Activated naive CD8-positive, alpha-beta T cell treated with anti-CD3 and anti-CD28 coated beads for 36 hours (primary cell): Measurements from ENCODE around the gene GABARAPL1. TPM values are rescaled to one million over a fixed set of nuclear protein-coding genes. Genes with fewer than 3 reads are reported as not detected.

ENCODE experiments used
- DNase-seq: peaks from one replicate; pipeline ENCODE4 v3.0.0; 2021
- H3K27ac Mint-ChIP-seq: one replicate; pipeline ENCODE4 v1.8.0; 2022; ENCODE audit warnings: mild to moderate bottlenecking, moderate library complexity, mixed read lengths
- H3K27me3 Mint-ChIP-seq: one replicate; pipeline ENCODE4 v1.8.0; 2022; ENCODE audit warnings: mild to moderate bottlenecking, mixed read lengths
- H3K36me3 Mint-ChIP-seq: one replicate; pipeline ENCODE4 v1.8.0; 2021; ENCODE audit warnings: mild to moderate bottlenecking, mixed read lengths
- H3K4me1 Mint-ChIP-seq: one replicate; pipeline ENCODE4 v1.8.0; 2021; ENCODE audit warnings: mixed read lengths
- H3K4me3 Mint-ChIP-seq: one replicate; pipeline ENCODE4 v1.8.0; 2022; ENCODE audit warnings: mild to moderate bottlenecking, moderate library complexity, mixed read lengths
- H3K9me3 Mint-ChIP-seq: one replicate; pipeline ENCODE4 v1.8.0; 2022; ENCODE audit warnings: mixed read lengths
- total RNA-seq, 2 experiments: library from RNA; stranded (reverse); gene quantifications; one replicate each; pipeline ENCODE4 v1.2.3, GENCODE V29; 2021

The GABARAPL1 gene
- 1 to 10 TPM; 6.0 to 7.2 TPM for total RNA-seq

GRCh38 chr12:10212739-10213131 lies at the start of gene GABARAPL1:
Gene GABARAPL1, plus strand, starts transcription at chr12:10212877. Its CDS starts 253 bp downstream, at chr12:10213130.
- peak; percentile 80 for DNase-seq
- no peaks in the 10 kb centered on the region for H3K9me3 Mint-ChIP-seq
- peak within 1 kb of the TSS; percentile 94 for H3K4me3 Mint-ChIP-seq
- H3K27me3 Mint-ChIP-seq, result no peaks in the 10 kb centered on the region
- H3K36me3 Mint-ChIP-seq, result no peaks in the 10 kb centered on the region
- peaks cover 25% of the 10 kb centered on the region for H3K4me1 Mint-ChIP-seq
- peak within 1 kb of the TSS; percentile 94 for H3K27ac Mint-ChIP-seq

GRCh38 chr12:10163084-10163483 lies 49.6 kb upstream of the GABARAPL1 start:
- H3K4me3 Mint-ChIP-seq, result no peak overlapping the region
- peaks cover 3% of the 10 kb centered on the region for H3K4me1 Mint-ChIP-seq
- no peaks in the 10 kb centered on the region for H3K27me3 Mint-ChIP-seq
- DNase-seq, result no peak
- H3K9me3 Mint-ChIP-seq, result no peaks in the 10 kb centered on the region
- H3K36me3 Mint-ChIP-seq, result no peaks in the 10 kb centered on the region
- no peak overlapping the region for H3K27ac Mint-ChIP-seq

- H3K27ac Mint-ChIP-seq, result no peak overlapping the region
- H3K36me3 Mint-ChIP-seq, result no peaks in the 10 kb centered on the region
- no peaks in the 10 kb centered on the region for H3K4me1 Mint-ChIP-seq
- no peaks in the 10 kb centered on the region for H3K9me3 Mint-ChIP-seq
- no peaks in the 10 kb centered on the region for H3K27me3 Mint-ChIP-seq
- no peak overlapping the region for H3K4me3 Mint-ChIP-seq
- DNase-seq, result no peak
Measured at GRCh38 chr12:10165421-10165820, 47.3 kb upstream of the GABARAPL1 start.

- Mint-ChIP-seq H3K4me1 (no peaks in the 10 kb centered on the region), H3K36me3 (no peaks in the 10 kb centered on the region), H3K27me3 (peaks cover 13% of the 10 kb centered on the region), H3K27ac (no peak overlapping the region), H3K4me3 (no peak overlapping the region), H3K9me3 (no peaks in the 10 kb centered on the region)
- DNase-seq, result no peak
Measured at GRCh38 chr12:10167599-10167998, 45.1 kb upstream of the GABARAPL1 start.

- no peak overlapping the region for H3K27ac Mint-ChIP-seq
- H3K36me3 Mint-ChIP-seq, result no peaks in the 10 kb centered on the region
- peaks cover 18% of the 10 kb centered on the region for H3K27me3 Mint-ChIP-seq
- H3K4me1 Mint-ChIP-seq, result no peaks in the 10 kb centered on the region
- DNase-seq, result no peak
- H3K4me3 Mint-ChIP-seq, result no peak overlapping the region
- H3K9me3 Mint-ChIP-seq, result no peaks in the 10 kb centered on the region
Measured at GRCh38 chr12:10169104-10169503, 43.6 kb upstream of the GABARAPL1 start.

- H3K4me3 Mint-ChIP-seq, result no peak overlapping the region
- no peaks in the 10 kb centered on the region for H3K4me1 Mint-ChIP-seq
- H3K9me3 Mint-ChIP-seq, result no peaks in the 10 kb centered on the region
- H3K27me3 Mint-ChIP-seq, result peaks cover 27% of the 10 kb centered on the region
- DNase-seq, result no peak
- H3K27ac Mint-ChIP-seq, result no peak overlapping the region
- H3K36me3 Mint-ChIP-seq, result no peaks in the 10 kb centered on the region
Measured at GRCh38 chr12:10170216-10170615, 42.5 kb upstream of the GABARAPL1 start.

GRCh38 chr12:10171973-10172728 lies 40.5 kb upstream of the GABARAPL1 start, which contains the start of gene OLR1:
Gene OLR1, minus strand, starts transcription at chr12:10172132. Its CDS starts 55 bp downstream, at chr12:10172077.
- H3K36me3 Mint-ChIP-seq, result no peaks in the 10 kb centered on the region
- no peak within 1 kb of the TSS for H3K27ac Mint-ChIP-seq
- DNase-seq, result no peak
- H3K4me3 Mint-ChIP-seq, result no peak within 1 kb of the TSS
- no peaks in the 10 kb centered on the region for H3K4me1 Mint-ChIP-seq
- H3K27me3 Mint-ChIP-seq, result peaks cover 27% of the 10 kb centered on the region
- no peaks in the 10 kb centered on the region for H3K9me3 Mint-ChIP-seq

GRCh38 chr12:10174986-10175614 lies 37.6 kb upstream of the GABARAPL1 start:
- no peak for DNase-seq
- Mint-ChIP-seq H3K9me3 (no peaks in the 10 kb centered on the region), H3K4me3 (no peak overlapping the region), H3K27ac (no peak overlapping the region), H3K4me1 (no peaks in the 10 kb centered on the region), H3K36me3 (no peaks in the 10 kb centered on the region), H3K27me3 (peaks cover 31% of the 10 kb centered on the region)

GRCh38 chr12:10175846-10176636 lies 36.6 kb upstream of the GABARAPL1 start:
- H3K4me3 Mint-ChIP-seq, result no peak overlapping the region
- H3K9me3 Mint-ChIP-seq, result no peaks in the 10 kb centered on the region
- H3K27me3 Mint-ChIP-seq, result peaks cover 30% of the 10 kb centered on the region
- no peak overlapping the region for H3K27ac Mint-ChIP-seq
- DNase-seq, result no peak
- no peaks in the 10 kb centered on the region for H3K4me1 Mint-ChIP-seq
- H3K36me3 Mint-ChIP-seq, result no peaks in the 10 kb centered on the region

GRCh38 chr12:10178821-10179220 lies 33.9 kb upstream of the GABARAPL1 start, which contains the start of gene TMEM52B:
Gene TMEM52B, plus strand, starts transcription at chr12:10179032. Its CDS starts 543 bp downstream, at chr12:10179575.
- Mint-ChIP-seq H3K4me3 (no peak within 1 kb of the TSS), H3K36me3 (no peaks in the 10 kb centered on the region), H3K4me1 (peaks cover 4% of the 10 kb centered on the region), H3K27me3 (peaks cover 31% of the 10 kb centered on the region), H3K9me3 (no peaks in the 10 kb centered on the region), H3K27ac (no peak within 1 kb of the TSS)
- no peak for DNase-seq

- Mint-ChIP-seq H3K36me3 (no peaks in the 10 kb centered on the region), H3K27me3 (peaks cover 33% of the 10 kb centered on the region), H3K4me1 (peaks cover 4% of the 10 kb centered on the region), H3K27ac (no peak overlapping the region), H3K4me3 (no peak overlapping the region), H3K9me3 (no peaks in the 10 kb centered on the region)
- no peak for DNase-seq
Measured at GRCh38 chr12:10179776-10180181, 32.9 kb upstream of the GABARAPL1 start.

GRCh38 chr12:10182354-10183049 lies 30.2 kb upstream of the GABARAPL1 start:
- Mint-ChIP-seq H3K27me3 (peaks cover 42% of the 10 kb centered on the region), H3K9me3 (no peaks in the 10 kb centered on the region), H3K4me1 (peaks cover 4% of the 10 kb centered on the region), H3K27ac (no peak overlapping the region), H3K36me3 (no peaks in the 10 kb centered on the region), H3K4me3 (no peak overlapping the region)
- DNase-seq, result no peak

- DNase-seq, result no peak
- H3K27ac Mint-ChIP-seq, result no peak overlapping the region
- peaks cover 42% of the 10 kb centered on the region for H3K27me3 Mint-ChIP-seq
- no peaks in the 10 kb centered on the region for H3K36me3 Mint-ChIP-seq
- H3K4me3 Mint-ChIP-seq, result no peak overlapping the region
- H3K4me1 Mint-ChIP-seq, result peaks cover 4% of the 10 kb centered on the region
- H3K9me3 Mint-ChIP-seq, result no peaks in the 10 kb centered on the region
Measured at GRCh38 chr12:10184261-10184843, 28.3 kb upstream of the GABARAPL1 start.

GRCh38 chr12:10186299-10186698 lies 26.4 kb upstream of the GABARAPL1 start:
- Mint-ChIP-seq H3K36me3 (no peaks in the 10 kb centered on the region), H3K4me1 (peaks cover 8% of the 10 kb centered on the region), H3K27ac (no peak overlapping the region), H3K4me3 (no peak overlapping the region), H3K9me3 (no peaks in the 10 kb centered on the region), H3K27me3 (peaks cover 34% of the 10 kb centered on the region)
- no peak for DNase-seq
